HepG2 (cell line): ENCODE results near the gene ATP11B. TPM values are rescaled to one million over a fixed set of nuclear protein-coding genes. Genes with fewer than 3 reads are reported as not detected.

Source experiments
- ATAC-seq: fragments of 200-7000 bp; cut with Tn5 transposase; 3 replicates; pipeline ENCODE4 v1.9.1; 2020; ENCODE audit warnings: mild to moderate bottlenecking, moderate library complexity
- BruUV-seq: library from RNA; stranded (reverse); fragments of 400-500 nt; replicated peaks from 2 replicates; lab custom pipeline; 2021; lab: Mats Ljungman, UMichigan
- CTCF ChIA-PET: fragments of 300-600 bp; formaldehyde crosslinking; extraction: SDS; loops from one replicate; lab custom pipeline; 2021; ENCODE audit warnings: low total read pairs, inconsistent platforms, low intra/inter-chr PET ratio; lab: Yijun Ruan, JAX
- POLR2A ChIA-PET: fragments of 350-600 bp; sonication (Branson Sonifier 250); formaldehyde crosslinking; loops from one replicate; lab custom pipeline; 2020; ENCODE audit warnings: antibody characterized with exemption, inconsistent platforms; lab: Yijun Ruan, JAX
- DNase-seq: peaks from one replicate; pipeline ENCODE4 v3.0.0-alpha.2; 2015; ENCODE audit warnings: low spot score
- FAIRE-seq: peaks from 3 replicates; lab custom pipeline; 2011; peaks lifted over from hg19 to GRCh38; lab: Jason Lieb, UNC
- H2AFZ ChIP-seq: one replicate; pipeline ENCODE4 v1.6.1; 2011; ENCODE audit warnings: low read length, inconsistent platforms
- H3K27ac ChIP-seq: fragments of 300-600 bp; 3 replicates; pipeline ENCODE4 v1.8.0; 2011; ENCODE audit warnings: mixed run types, mild to moderate bottlenecking, mixed read lengths, low read length, inconsistent platforms; ENCODE audit not compliant: insufficient read depth; ENCODE audit errors: extremely low read length
- H3K27me3 ChIP-seq, 2 experiments: fragments of 200-600 bp in 1 of 2; 2 replicates in 1 of 2; 3 replicates in 1 of 2; pipeline versions ENCODE4 v1.6.0 to v1.8.0; 2011; ENCODE audit warnings: low read length in 2 of 2, mild to moderate bottlenecking in 2 of 2, moderate library complexity in 2 of 2, inconsistent platforms in 1 of 2; ENCODE audit not compliant: insufficient read depth in 2 of 2, control insufficient read depth in 1 of 2
- H3K36me3 ChIP-seq, 2 experiments: fragments of 200-600 bp in 1 of 2; replicated peaks in 1 of 2; 2 replicates in 1 of 2; 3 replicates in 1 of 2; pipeline versions ENCODE4 v1.5.1 to v1.8.0; 2011; ENCODE audit warnings: low read length in 2 of 2, inconsistent platforms in 1 of 2; ENCODE audit not compliant: insufficient read depth in 2 of 2, control insufficient read depth in 1 of 2
- H3K4me1 ChIP-seq: 2 replicates; pipeline ENCODE4 v1.5.1; 2012; ENCODE audit warnings: low read length, inconsistent platforms; ENCODE audit not compliant: insufficient read depth
- H3K4me2 ChIP-seq: 2 replicates; pipeline ENCODE4 v1.6.0; 2011; ENCODE audit warnings: low read depth, low read length, inconsistent platforms
- H3K4me3 ChIP-seq, 3 experiments: fragments of 200-600 bp in 1 of 3; sonication (generic), shearing (Covaris generic) in 1 of 3; replicated peaks in 1 of 3; 2 replicates each; pipeline ENCODE4 v1.5.1; 2011 to 2016; ENCODE audit warnings: low read length in 3 of 3, inconsistent platforms in 2 of 3, low read depth in 2 of 3, mild to moderate bottlenecking in 2 of 3, control low read depth in 1 of 3, mixed read lengths in 1 of 3; ENCODE audit not compliant: insufficient read depth in 1 of 3
- H3K79me2 ChIP-seq: one replicate; pipeline ENCODE4 v1.6.1; 2011; ENCODE audit warnings: low read length, inconsistent platforms; ENCODE audit not compliant: insufficient read depth
- H3K9ac ChIP-seq: 2 replicates; pipeline ENCODE4 v1.6.0; 2011; ENCODE audit warnings: mild to moderate bottlenecking, low read depth, low read length, inconsistent platforms; ENCODE audit not compliant: insufficient read depth
- H3K9me3 ChIP-seq: 2 replicates; pipeline ENCODE4 v1.5.1; 2012; ENCODE audit warnings: mild to moderate bottlenecking, low read length
- H4K20me1 ChIP-seq: 2 replicates; pipeline ENCODE4 v1.6.0; 2011; ENCODE audit warnings: inconsistent platforms, mild to moderate bottlenecking, low read length, moderate library complexity; ENCODE audit not compliant: insufficient read depth
- ATAD3A ChIP-seq: sonication (generic); formaldehyde crosslinking; IDR thresholded peaks from 2 replicates; pipeline ENCODE4 v1.4.0; 2020; ENCODE audit warnings: missing genetic modification reagents
- FOXJ3 ChIP-seq: sonication (generic); formaldehyde crosslinking; IDR thresholded peaks from 2 replicates; pipeline ENCODE4 v1.4.0; 2020; ENCODE audit warnings: missing genetic modification reagents, mild to moderate bottlenecking, borderline replicate concordance
- GATAD2A ChIP-seq: IDR thresholded peaks from 2 replicates; pipeline ENCODE4 v1.6.1; 2016
- MAFK ChIP-seq, 2 experiments: IDR thresholded peaks in 1 of 2; conservative IDR thresholded peaks in 1 of 2; 2 replicates each; pipeline ENCODE4 v1.6.1; 2011; ENCODE audit warnings: improper control_type of control experiment in 2 of 2, low read length in 2 of 2
- MED1 ChIP-seq: sonication (generic); formaldehyde crosslinking; IDR thresholded peaks from 2 replicates; pipeline ENCODE4 v1.4.0; 2020; ENCODE audit warnings: missing genetic modification reagents
- MEIS1 ChIP-seq: sonication (generic); formaldehyde crosslinking; IDR thresholded peaks from 2 replicates; pipeline ENCODE4 v1.9.0; 2021; ENCODE audit warnings: mild to moderate bottlenecking, missing genetic modification reagents, moderate library complexity, borderline replicate concordance
- NR0B2 ChIP-seq: sonication (generic); formaldehyde crosslinking; IDR thresholded peaks from 2 replicates; pipeline ENCODE4 v1.4.0; 2020; ENCODE audit warnings: mild to moderate bottlenecking, missing genetic modification reagents
- ONECUT2 ChIP-seq: sonication (generic); formaldehyde crosslinking; IDR thresholded peaks from 2 replicates; pipeline ENCODE4 v1.4.0; 2020; ENCODE audit warnings: missing genetic modification reagents
- RFX5 ChIP-seq: IDR thresholded peaks from 2 replicates; pipeline ENCODE4 v1.6.1; 2011; ENCODE audit warnings: low read depth, low read length, improper control_type of control experiment
- ZNF33A ChIP-seq: sonication (generic); formaldehyde crosslinking; IDR thresholded peaks from 2 replicates; pipeline ENCODE4 v1.5.1; 2020; ENCODE audit warnings: missing genetic modification reagents, mild to moderate bottlenecking, moderate library complexity, borderline replicate concordance
- ZNF432 ChIP-seq: sonication (generic); formaldehyde crosslinking; IDR thresholded peaks from 2 replicates; pipeline ENCODE4 v1.5.0; 2020; ENCODE audit warnings: missing genetic modification reagents, mild to moderate bottlenecking, borderline replicate concordance
- ZNF550 ChIP-seq: sonication (generic); formaldehyde crosslinking; IDR thresholded peaks from 2 replicates; pipeline ENCODE4 v1.4.0; 2020; ENCODE audit warnings: mild to moderate bottlenecking, missing genetic modification reagents, borderline replicate concordance
- ZNF567 ChIP-seq: sonication (generic); formaldehyde crosslinking; IDR thresholded peaks from 2 replicates; pipeline ENCODE4 v1.8.1; 2023; ENCODE audit warnings: mild to moderate bottlenecking, missing genetic modification reagents, borderline replicate concordance
- ZNF83 ChIP-seq: sonication (generic); formaldehyde crosslinking; IDR thresholded peaks from 2 replicates; pipeline ENCODE4 v1.4.0; 2020; ENCODE audit warnings: missing genetic modification reagents, mild to moderate bottlenecking, borderline replicate concordance
- ZNF891 ChIP-seq: sonication (generic); formaldehyde crosslinking; IDR thresholded peaks from 2 replicates; pipeline ENCODE4 v1.5.0; 2020; ENCODE audit warnings: mild to moderate bottlenecking, missing genetic modification reagents
- in situ Hi-C: cut with HindIII; loops from 2 replicates; pipeline ENCODE4 v1.10.0; 2017; ENCODE audit warnings: low pct_unique_long_range_greater_than_20kb; ENCODE audit not compliant: extremely low pct_ligation_motif_present
- intact Hi-C: fragments of 100-400 bp; cut with micrococcal nuclease; formaldehyde crosslinking; loops from one replicate; pipeline ENCODE4 v1.10.0; 2022; ENCODE audit not compliant: unreplicated experiment
- polyA plus RNA-seq, 8 experiments: library from polyadenylated mRNA; depleted of rRNA in 3 of 8; stranded (reverse) in 7 of 8; unstranded in 1 of 8; fragments of >200 nt; fragmentation: Illumina TruSeq in 4 of 8; extraction: Trizol in 4 of 8; gene quantifications; 2 replicates each; pipeline versions ENCODE4 v1.2.1 to v1.2.3, GENCODE V29; 2011 to 2016; ENCODE audit warnings: low read depth in 4 of 8, missing spikeins in 1 of 8, mixed read lengths in 1 of 8; ENCODE audit not compliant: insufficient read depth in 1 of 8
- total RNA-seq, 5 experiments: library from RNA; depleted of rRNA; stranded (reverse); fragments of >200 nt; fragmentation: Illumina TruSeq; extraction: Trizol; gene quantifications; 2 replicates each; pipeline ENCODE4 v1.2.3, GENCODE V29; 2016; ENCODE audit warnings: low read depth in 1 of 5
- TF ChIP-seq, protein P1 (sequence below): sonication (generic); formaldehyde crosslinking; IDR thresholded peaks from 2 replicates; pipeline ENCODE4 v1.5.0; 2020; ENCODE audit warnings: missing genetic modification reagents

The ATP11B gene
- total and polyA plus RNA-seq, 2 of the 13 experiments (the other 11 are each of a cell fraction or from before 2014, with no cell fraction given), result 10.1 to 22.9 TPM

- Histone ChIP-seq H3K9me3 (no peaks in the 10 kb centered on the region), H3K79me2 (no peaks in the 10 kb centered on the region), H3K4me1 (no peaks in the 10 kb centered on the region), H4K20me1 (no peaks in the 10 kb centered on the region), H2AFZ (no peak overlapping the region), H3K27me3 (no peaks in the 10 kb centered on the region), H3K4me3 (no peak overlapping the region), H3K4me2 (no peak overlapping the region), H3K9ac (no peak overlapping the region), H3K36me3 (peaks cover 1 to 8% of the 10 kb centered on the region in 2 experiments; a peak in 2 of 5 replicates), H3K27ac (no peak overlapping the region)
- intact Hi-C loops (no loop called here), in situ Hi-C loops (no loop called here)
- no TSS peak for BruUV-seq
- ChIA-PET POLR2A (no interaction called here), CTCF (no interaction called here)
- TF ChIP-seq, protein P1, sequence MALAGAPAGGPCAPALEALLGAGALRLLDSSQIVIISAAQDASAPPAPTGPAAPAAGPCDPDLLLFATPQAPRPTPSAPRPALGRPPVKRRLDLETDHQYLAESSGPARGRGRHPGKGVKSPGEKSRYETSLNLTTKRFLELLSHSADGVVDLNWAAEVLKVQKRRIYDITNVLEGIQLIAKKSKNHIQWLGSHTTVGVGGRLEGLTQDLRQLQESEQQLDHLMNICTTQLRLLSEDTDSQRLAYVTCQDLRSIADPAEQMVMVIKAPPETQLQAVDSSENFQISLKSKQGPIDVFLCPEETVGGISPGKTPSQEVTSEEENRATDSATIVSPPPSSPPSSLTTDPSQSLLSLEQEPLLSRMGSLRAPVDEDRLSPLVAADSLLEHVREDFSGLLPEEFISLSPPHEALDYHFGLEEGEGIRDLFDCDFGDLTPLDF (CRISPR knock-in tag), result no peak
- TF ChIP-seq ATAD3A (CRISPR knock-in tag) (no peak), ONECUT2 (CRISPR knock-in tag) (no peak), ZNF567 (CRISPR knock-in tag) (no peak), ZNF891 (no peak), MAFK (conservative IDR thresholded peaks at IDR 0.05 in 1 of 2, IDR thresholded peaks at IDR 0.05 in 1 of 2; ENCODE audit: low read length in 2 of 2) (no peak), MED1 (no peak), ZNF33A (no peak), GATAD2A (CRISPR knock-in tag) (no peak), MEIS1 (CRISPR knock-in tag) (no peak), FOXJ3 (CRISPR knock-in tag) (no peak), NR0B2 (CRISPR knock-in tag) (no peak), RFX5 (no peak), ZNF550 (no peak), ZNF432 (CRISPR knock-in tag) (no peak), ZNF83 (CRISPR knock-in tag) (no peak)
- ATAC-seq (no peak), FAIRE-seq (no peak), DNase-seq (no peak)
These were observed 55.6 kb downstream of the ATP11B start for GRCh38 chr3:182848906-182849305.
